Measurements from ENCODE around the gene KLRK1.
"Not testable (repeated sequence)": the region's sequence is repeated elsewhere in the genome, so short reads cannot be mapped to it uniquely, and the experiment has no call there.

The KLRK1 gene

DNA sequence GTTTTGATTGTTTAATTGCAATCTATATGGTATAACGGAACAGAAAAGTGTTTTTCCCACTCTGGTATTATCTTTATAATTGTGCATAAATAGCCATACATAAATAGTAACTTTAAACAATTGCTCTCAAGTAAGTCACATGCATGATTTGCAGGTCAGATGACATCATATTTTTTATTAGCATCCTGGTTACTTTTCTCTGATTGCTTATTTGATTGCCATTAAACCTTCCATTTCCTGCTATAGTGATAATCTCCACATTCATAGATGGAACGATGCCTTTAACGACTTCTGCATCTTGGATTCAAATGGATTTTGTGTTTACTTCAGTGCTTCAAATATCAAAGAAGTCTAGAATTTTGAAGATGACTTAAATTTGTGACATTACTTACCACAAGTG lies 3.5 kb upstream of the KLRK1 start:
- TF ChIP-seq CTCF (IDR thresholded peaks at IDR 0.05; ENCODE audit: poor library complexity, severe bottlenecking), result no peak
- DNase-seq (ENCODE audit: low spot score) (no peak), ATAC-seq (ENCODE audit: low read depth) (no peak)
- H3K27me3 ChIP-seq (ENCODE audit: insufficient read depth, poor library complexity, severe bottlenecking), result no peaks in the 10 kb centered on the region
- H3K4me3 ChIP-seq (ENCODE audit: severe bottlenecking), result no peak overlapping the region
- H3K9me3 ChIP-seq (ENCODE audit: severe bottlenecking), result no peaks in the 10 kb centered on the region
- H3K27ac ChIP-seq (ENCODE audit: poor library complexity, severe bottlenecking), result peak overlapping the region; percentile 81
- H3K4me1 ChIP-seq (ENCODE audit: insufficient read depth, poor library complexity, severe bottlenecking), result peaks cover 36% of the 10 kb centered on the region
- H3K36me3 ChIP-seq (ENCODE audit: low read depth), result no peaks in the 10 kb centered on the region

- Histone ChIP-seq H3K36me3 (ENCODE audit: low read depth) (no peaks in the 10 kb centered on the region), H3K9me3 (ENCODE audit: severe bottlenecking) (no peaks in the 10 kb centered on the region), H3K4me3 (ENCODE audit: severe bottlenecking) (no peak overlapping the region), H3K4me1 (ENCODE audit: insufficient read depth, poor library complexity, severe bottlenecking) (peaks cover 36% of the 10 kb centered on the region), H3K27ac (ENCODE audit: poor library complexity, severe bottlenecking) (peak overlapping the region; percentile 81), H3K27me3 (ENCODE audit: insufficient read depth, poor library complexity, severe bottlenecking) (no peaks in the 10 kb centered on the region)
- ATAC-seq (ENCODE audit: low read depth), result peak; percentile 79
- TF ChIP-seq CTCF (IDR thresholded peaks at IDR 0.05; ENCODE audit: poor library complexity, severe bottlenecking), result no peak
- peak; percentile 62 for DNase-seq (ENCODE audit: low spot score)
Observed at GRCh38 chr12:10392394-10392930, 2.6 kb upstream of the KLRK1 start.

GRCh38 chr12:10390991-10391390 lies 1.1 kb upstream of the KLRK1 start:
- Histone ChIP-seq H3K4me1 (ENCODE audit: insufficient read depth, poor library complexity, severe bottlenecking) (peaks cover 36% of the 10 kb centered on the region), H3K27ac (ENCODE audit: poor library complexity, severe bottlenecking) (peak overlapping the region; percentile 81)
- H3K9me3 ChIP-seq (ENCODE audit: severe bottlenecking); H3K27me3 ChIP-seq (ENCODE audit: insufficient read depth, poor library complexity, severe bottlenecking); ATAC-seq (ENCODE audit: low read depth); H3K36me3 ChIP-seq (ENCODE audit: low read depth); DNase-seq (ENCODE audit: low spot score); H3K4me3 ChIP-seq (ENCODE audit: severe bottlenecking): not testable (repeated sequence)

DNA sequence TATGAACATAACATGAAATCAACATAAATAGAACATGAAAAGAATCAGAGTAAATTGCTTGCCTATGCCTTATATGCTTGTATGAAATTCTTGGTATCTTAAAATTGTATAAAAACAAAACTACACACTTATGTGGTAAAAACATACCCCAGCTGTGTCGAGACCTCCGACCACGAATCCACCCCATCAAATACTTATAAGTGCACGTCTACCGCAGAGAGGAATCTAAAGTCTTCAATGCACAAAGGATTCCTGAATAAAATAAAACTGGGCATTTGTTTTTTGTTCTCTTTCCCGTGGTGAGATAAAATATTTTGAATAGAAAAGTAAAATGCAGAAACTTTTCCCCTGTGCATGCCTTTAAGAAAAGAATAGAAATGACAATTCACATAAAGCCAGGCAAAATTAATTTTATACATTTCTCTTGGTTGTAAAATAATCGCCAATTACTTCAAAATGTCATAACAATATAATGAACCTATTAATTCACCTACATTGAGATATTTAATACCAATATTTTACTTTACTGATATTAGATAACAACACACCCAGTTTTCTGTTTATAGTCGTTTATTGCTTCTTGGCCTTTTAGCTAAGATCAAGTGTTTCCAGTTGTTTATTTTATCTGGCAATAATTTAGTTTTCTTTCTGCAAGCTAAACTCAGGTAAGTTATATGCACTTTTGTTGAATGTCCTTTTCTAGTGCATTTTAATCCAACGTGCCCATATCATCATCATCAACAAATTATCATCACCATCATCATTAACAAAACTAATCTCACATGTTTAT lies 1.0 kb downstream of the KLRK1 start:
- H3K9me3 ChIP-seq (ENCODE audit: severe bottlenecking), result no peaks in the 10 kb centered on the region
- ATAC-seq (ENCODE audit: low read depth) (no peak), DNase-seq (ENCODE audit: low spot score) (no peak)
- H3K4me1 ChIP-seq (ENCODE audit: insufficient read depth, poor library complexity, severe bottlenecking), result peaks cover 27% of the 10 kb centered on the region
- no peaks in the 10 kb centered on the region for H3K36me3 ChIP-seq (ENCODE audit: low read depth)
- H3K27ac ChIP-seq (ENCODE audit: poor library complexity, severe bottlenecking), result no peak overlapping the region
- no peak overlapping the region for H3K4me3 ChIP-seq (ENCODE audit: severe bottlenecking)
- no peaks in the 10 kb centered on the region for H3K27me3 ChIP-seq (ENCODE audit: insufficient read depth, poor library complexity, severe bottlenecking)
- TF ChIP-seq CTCF (IDR thresholded peaks at IDR 0.05; ENCODE audit: poor library complexity, severe bottlenecking), result no peak

DNA sequence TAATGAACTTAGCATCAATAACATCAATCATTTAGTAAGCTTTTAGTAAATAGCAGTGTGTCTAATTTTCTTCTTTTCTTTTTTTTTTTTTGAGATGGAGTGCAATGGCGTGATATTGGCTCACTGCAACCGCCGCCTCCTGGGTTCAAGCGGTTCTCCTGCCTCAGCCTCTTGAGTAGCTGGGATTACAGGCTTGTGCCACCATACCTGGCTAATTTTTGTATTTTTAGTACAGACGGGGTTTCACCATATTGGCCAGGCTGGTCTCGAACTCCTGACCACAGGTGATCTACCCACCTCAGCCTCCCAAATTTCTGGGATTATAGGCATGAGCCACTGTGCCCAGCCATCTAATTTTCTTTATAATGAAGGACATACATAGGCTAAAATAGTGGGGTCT lies 2.3 kb downstream of the KLRK1 start:
- peaks cover 17% of the 10 kb centered on the region for H3K4me1 ChIP-seq (ENCODE audit: insufficient read depth, poor library complexity, severe bottlenecking)
- not testable (repeated sequence) for DNase-seq (ENCODE audit: low spot score); ATAC-seq (ENCODE audit: low read depth); H3K9me3 ChIP-seq (ENCODE audit: severe bottlenecking); H3K27ac ChIP-seq (ENCODE audit: poor library complexity, severe bottlenecking); H3K27me3 ChIP-seq (ENCODE audit: insufficient read depth, poor library complexity, severe bottlenecking); H3K36me3 ChIP-seq (ENCODE audit: low read depth); H3K4me3 ChIP-seq (ENCODE audit: severe bottlenecking)

DNA sequence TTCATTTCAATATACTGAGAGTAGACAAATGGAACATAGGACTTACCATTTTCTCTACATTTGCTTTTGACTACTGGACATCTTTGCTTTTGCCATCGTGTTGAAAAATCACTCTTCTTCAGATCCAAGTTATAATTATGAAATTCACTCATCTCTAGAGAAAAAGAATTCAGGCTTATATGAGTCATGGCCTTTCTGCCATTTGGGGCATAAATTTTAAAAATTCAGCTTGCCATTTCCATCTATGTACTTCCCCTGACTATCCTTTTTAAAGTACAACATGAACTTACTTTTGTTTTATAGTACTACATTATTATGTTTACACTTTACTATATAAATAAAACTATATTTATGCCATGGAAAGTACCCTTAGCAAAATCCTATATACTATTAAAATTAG lies 3.0 kb downstream of the KLRK1 start:
- H3K27ac ChIP-seq (ENCODE audit: poor library complexity, severe bottlenecking), result no peak overlapping the region

More for the DNA sequence above, 3.0 kb downstream of the KLRK1 start:
- TF ChIP-seq CTCF (IDR thresholded peaks at IDR 0.05; ENCODE audit: poor library complexity, severe bottlenecking), result no peak
- no peaks in the 10 kb centered on the region for H3K27me3 ChIP-seq (ENCODE audit: insufficient read depth, poor library complexity, severe bottlenecking)
- H3K4me1 ChIP-seq (ENCODE audit: insufficient read depth, poor library complexity, severe bottlenecking), result peaks cover 11% of the 10 kb centered on the region
- DNase-seq (ENCODE audit: low spot score) (no peak), ATAC-seq (ENCODE audit: low read depth) (no peak)
- no peaks in the 10 kb centered on the region for H3K9me3 ChIP-seq (ENCODE audit: severe bottlenecking)
- H3K4me3 ChIP-seq (ENCODE audit: severe bottlenecking), result no peak overlapping the region
- H3K36me3 ChIP-seq (ENCODE audit: low read depth), result no peaks in the 10 kb centered on the region

Data from RWPE2 (cell line).